GM21526 (cell line): ENCODE data around the gene NYAP2.

Source experiments
- ATAC-seq: cut with Tn5 transposase; IDR thresholded peaks from one replicate; pipeline ENCODE4 v1.9.1; 2021; ENCODE audit warnings: moderate library complexity; ENCODE audit not compliant: unreplicated experiment, low FRiP score

Gene NYAP2

DNA sequence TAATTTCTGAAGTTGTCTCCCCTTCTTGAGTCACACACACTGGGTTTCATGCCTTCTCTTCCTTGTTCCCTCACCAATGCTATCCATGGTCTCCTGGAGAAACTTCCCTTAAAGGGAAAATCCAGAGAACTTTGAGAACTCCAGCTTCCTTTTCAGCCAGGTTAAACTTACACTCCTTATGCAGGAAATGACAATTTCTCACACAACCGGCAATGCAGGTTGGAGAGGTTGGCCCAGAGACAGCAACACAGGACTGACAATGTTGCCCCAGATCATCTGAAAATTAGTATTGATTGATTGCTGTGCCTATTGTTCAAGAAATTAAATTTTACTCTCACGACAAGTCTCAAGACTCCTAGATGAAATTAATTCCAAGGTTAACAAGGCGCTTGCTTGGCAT lies 292.2 kb downstream of the NYAP2 start:
- ATAC-seq = no peak

DNA sequence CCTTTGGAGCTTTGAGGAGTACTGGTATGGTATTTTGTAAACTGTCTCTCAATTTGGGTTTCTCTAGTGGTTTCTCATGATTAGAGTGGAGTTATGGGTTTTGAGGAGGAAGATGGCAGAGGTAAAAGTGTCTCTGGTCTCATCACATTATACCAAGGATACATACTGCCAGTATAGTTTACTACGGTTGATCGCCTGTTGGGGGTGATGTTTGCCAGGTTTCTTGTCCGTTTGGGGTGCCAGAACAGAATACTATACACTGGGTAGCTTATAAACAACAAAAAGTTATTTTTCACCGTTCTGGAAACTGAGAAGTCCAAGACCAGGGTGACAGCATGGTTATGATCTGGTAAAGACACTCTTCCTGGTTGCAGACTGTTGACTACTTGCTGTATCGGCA lies 293.7 kb downstream of the NYAP2 start:
- ATAC-seq = no peak

DNA sequence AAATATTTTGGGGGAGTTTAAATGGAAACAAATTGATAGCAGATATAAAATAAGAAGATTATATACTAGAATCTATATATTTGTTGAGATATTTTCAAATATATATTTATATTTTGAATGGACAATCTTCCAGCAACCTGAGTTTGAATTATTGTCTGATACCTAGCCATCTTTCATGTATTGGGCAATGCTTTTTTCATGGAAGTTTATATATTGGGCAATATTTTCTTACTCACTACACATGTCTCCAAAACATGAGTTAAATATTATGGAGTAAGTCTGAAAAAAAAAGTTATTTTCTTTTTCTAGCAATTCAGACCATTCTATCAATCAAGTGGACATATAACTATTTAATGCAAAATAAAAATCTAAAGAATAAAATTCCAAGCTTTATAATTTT lies 295.2 kb downstream of the NYAP2 start:
- ATAC-seq = no peak

DNA sequence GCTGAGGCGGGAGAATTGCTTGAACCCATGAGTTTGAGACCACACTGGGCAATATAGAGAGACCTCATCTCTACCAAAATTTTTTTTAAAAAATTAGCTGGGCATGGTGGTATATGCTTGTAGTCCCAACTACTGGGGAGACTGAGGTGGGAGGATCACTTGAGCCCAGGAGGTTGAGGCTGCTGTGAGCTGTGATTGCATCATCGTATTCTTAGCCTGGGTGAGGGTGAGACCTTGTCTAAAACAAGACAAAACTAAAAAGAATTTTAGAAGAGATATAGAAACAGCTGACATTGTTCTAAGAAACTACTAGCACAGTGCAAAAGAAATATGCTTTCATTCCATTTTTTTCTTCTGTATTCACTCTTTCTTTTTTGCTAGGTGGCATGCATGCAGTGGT lies 298.4 kb downstream of the NYAP2 start:
- no peak for ATAC-seq
